ENCODE data around the gene SLC43A2.
"Not testable (repeated sequence)": the region's sequence is repeated elsewhere in the genome, so short reads cannot be mapped to it uniquely, and the experiment has no call there.

SLC43A2 gene

GRCh38 chr17:1653735-1654134, 25.1 kb upstream of the SLC43A2 start:
- H3K27me3 ChIP-seq = no peaks in the 10 kb centered on the region
- no peak overlapping the region for H3K27ac ChIP-seq
- no peak for TF ChIP-seq CTCF (IDR thresholded peaks at IDR 0.05)
- peaks cover 93% of the 10 kb centered on the region for H3K36me3 ChIP-seq
- no peaks in the 10 kb centered on the region for H3K9me3 ChIP-seq
- peaks cover 8 to 14% of the 10 kb centered on the region in 2 experiments for H3K4me1 ChIP-seq (ENCODE audit: control insufficient read depth in 1 of 2, insufficient read depth in 1 of 2, low read depth in 1 of 2, low read length in 1 of 2)
- no peak overlapping the region for H3K4me3 ChIP-seq (ENCODE audit: low read depth in 1 of 2, low read length in 1 of 2)

- H3K27me3 ChIP-seq; H3K9me3 ChIP-seq; H3K27ac ChIP-seq; H3K4me3 ChIP-seq (ENCODE audit: low read depth in 1 of 2, low read length in 1 of 2): not testable (repeated sequence)
- Histone ChIP-seq H3K36me3 (peaks cover 83% of the 10 kb centered on the region), H3K4me1 (ENCODE audit: control insufficient read depth in 1 of 2, insufficient read depth in 1 of 2, low read depth in 1 of 2, low read length in 1 of 2) (peaks cover 18 to 23% of the 10 kb centered on the region in 2 experiments)
Measured at GRCh38 chr17:1652794-1653193, 24.2 kb upstream of the SLC43A2 start.

GRCh38 chr17:1651559-1651844, 22.9 kb upstream of the SLC43A2 start:
- no peaks in the 10 kb centered on the region for H3K9me3 ChIP-seq
- H3K4me3 ChIP-seq (ENCODE audit: low read depth in 1 of 2, low read length in 1 of 2) = no peak overlapping the region
- peaks cover 70% of the 10 kb centered on the region for H3K36me3 ChIP-seq
- peaks cover 23 to 28% of the 10 kb centered on the region in 2 experiments for H3K4me1 ChIP-seq (ENCODE audit: control insufficient read depth in 1 of 2, insufficient read depth in 1 of 2, low read depth in 1 of 2, low read length in 1 of 2)
- no peak overlapping the region for H3K27ac ChIP-seq
- no peak for TF ChIP-seq CTCF (IDR thresholded peaks at IDR 0.05)
- H3K27me3 ChIP-seq = peaks cover 8% of the 10 kb centered on the region

- Histone ChIP-seq H3K4me1 (ENCODE audit: control insufficient read depth in 1 of 2, insufficient read depth in 1 of 2, low read depth in 1 of 2, low read length in 1 of 2) (peaks cover 28 to 34% of the 10 kb centered on the region in 2 experiments), H3K27me3 (peaks cover 8% of the 10 kb centered on the region), H3K4me3 (ENCODE audit: low read depth in 1 of 2, low read length in 1 of 2) (no peak overlapping the region), H3K27ac (no peak overlapping the region), H3K36me3 (peaks cover 65% of the 10 kb centered on the region), H3K9me3 (no peaks in the 10 kb centered on the region)
- no peak for TF ChIP-seq CTCF (IDR thresholded peaks at IDR 0.05)
Measured at GRCh38 chr17:1650731-1651558, 22.3 kb upstream of the SLC43A2 start.

GRCh38 chr17:1649844-1650501, 21.3 kb upstream of the SLC43A2 start, which contains the start of gene RILP:
RILP (minus strand) TSS chr17:1649866; CDS start chr17:1649804, 62 bp downstream.
- Histone ChIP-seq H3K27ac (peak within 1 kb of the TSS; percentile 94), H3K27me3 (peaks cover 14% of the 10 kb centered on the region), H3K4me3 (ENCODE audit: low read depth in 1 of 2, low read length in 1 of 2) (peak within 1 kb of the TSS; percentile 69 to 94), H3K4me1 (ENCODE audit: control insufficient read depth in 1 of 2, insufficient read depth in 1 of 2, low read depth in 1 of 2, low read length in 1 of 2) (peaks cover 38 to 44% of the 10 kb centered on the region in 2 experiments), H3K36me3 (peaks cover 55% of the 10 kb centered on the region), H3K9me3 (no peaks in the 10 kb centered on the region)
- TF ChIP-seq CTCF (IDR thresholded peaks at IDR 0.05) = no peak
